ENCODE data around the gene PANK2.

- TF ChIP-seq GATA2 (IDR thresholded peaks at IDR 0.05; ENCODE audit: low read depth, low read length) (no peak), GATA3 (IDR thresholded peaks at IDR 0.05; ENCODE audit: low read depth, low read length) (no peak)
Observed at GRCh38 chr20:3890999-3891929, 2.1 kb downstream of the PANK2 start.

Data from SH-SY5Y (cell line).